ENCODE results near the gene PSME3IP1.

DNA sequence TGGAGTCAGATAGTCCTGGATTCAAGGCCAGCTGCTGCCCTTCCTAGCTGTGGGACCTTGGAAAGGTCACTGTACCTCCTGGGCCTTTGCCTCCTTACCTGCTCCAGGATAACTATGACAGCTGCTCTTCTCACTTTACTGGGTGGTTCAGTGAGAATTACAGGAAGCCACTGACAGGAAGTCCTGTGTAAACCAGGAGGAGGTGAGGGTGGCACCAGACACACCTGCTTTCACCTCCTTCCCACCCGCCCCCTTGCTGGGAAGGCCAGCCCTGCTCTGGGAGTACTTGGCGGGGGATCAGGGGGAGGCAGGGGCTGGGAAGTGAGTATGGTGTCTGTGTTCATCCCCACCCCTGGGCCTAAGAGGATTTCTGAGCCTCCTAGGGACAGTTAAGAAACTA, 50.9 kb downstream of the PSME3IP1 start:
- TF ChIP-seq POLR2A (IDR thresholded peaks at IDR 0.05) (no peak), EP300 (IDR thresholded peaks at IDR 0.05) (no peak)
- TF ChIP-seq, protein P1, sequence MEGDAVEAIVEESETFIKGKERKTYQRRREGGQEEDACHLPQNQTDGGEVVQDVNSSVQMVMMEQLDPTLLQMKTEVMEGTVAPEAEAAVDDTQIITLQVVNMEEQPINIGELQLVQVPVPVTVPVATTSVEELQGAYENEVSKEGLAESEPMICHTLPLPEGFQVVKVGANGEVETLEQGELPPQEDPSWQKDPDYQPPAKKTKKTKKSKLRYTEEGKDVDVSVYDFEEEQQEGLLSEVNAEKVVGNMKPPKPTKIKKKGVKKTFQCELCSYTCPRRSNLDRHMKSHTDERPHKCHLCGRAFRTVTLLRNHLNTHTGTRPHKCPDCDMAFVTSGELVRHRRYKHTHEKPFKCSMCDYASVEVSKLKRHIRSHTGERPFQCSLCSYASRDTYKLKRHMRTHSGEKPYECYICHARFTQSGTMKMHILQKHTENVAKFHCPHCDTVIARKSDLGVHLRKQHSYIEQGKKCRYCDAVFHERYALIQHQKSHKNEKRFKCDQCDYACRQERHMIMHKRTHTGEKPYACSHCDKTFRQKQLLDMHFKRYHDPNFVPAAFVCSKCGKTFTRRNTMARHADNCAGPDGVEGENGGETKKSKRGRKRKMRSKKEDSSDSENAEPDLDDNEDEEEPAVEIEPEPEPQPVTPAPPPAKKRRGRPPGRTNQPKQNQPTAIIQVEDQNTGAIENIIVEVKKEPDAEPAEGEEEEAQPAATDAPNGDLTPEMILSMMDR (IDR thresholded peaks at IDR 0.05), result no peak
